NCI-H460 (cell line): ENCODE data around the gene CCDC182. TPM values are rescaled to one million over a fixed set of nuclear protein-coding genes. Genes with fewer than 3 reads are reported as not detected.

Experiments
- DNase-seq: peaks from one replicate; pipeline ENCODE4 v3.0.0-alpha.2; 2016; ENCODE audit warnings: low read depth; ENCODE audit errors: extremely low read depth
- total RNA-seq: library from RNA; depleted of rRNA; stranded (reverse); fragments of >200 nt; shearing (Covaris generic); gene quantifications from 2 replicates; pipeline ENCODE4 v1.2.3, GENCODE V29; 2014

Gene CCDC182
- total RNA-seq, 1 experiment from 2014 or later: not detected

- DNase-seq: no peak
Measured at GRCh38 chr17:57730026-57730701, 14.9 kb downstream of the CCDC182 start.

DNA sequence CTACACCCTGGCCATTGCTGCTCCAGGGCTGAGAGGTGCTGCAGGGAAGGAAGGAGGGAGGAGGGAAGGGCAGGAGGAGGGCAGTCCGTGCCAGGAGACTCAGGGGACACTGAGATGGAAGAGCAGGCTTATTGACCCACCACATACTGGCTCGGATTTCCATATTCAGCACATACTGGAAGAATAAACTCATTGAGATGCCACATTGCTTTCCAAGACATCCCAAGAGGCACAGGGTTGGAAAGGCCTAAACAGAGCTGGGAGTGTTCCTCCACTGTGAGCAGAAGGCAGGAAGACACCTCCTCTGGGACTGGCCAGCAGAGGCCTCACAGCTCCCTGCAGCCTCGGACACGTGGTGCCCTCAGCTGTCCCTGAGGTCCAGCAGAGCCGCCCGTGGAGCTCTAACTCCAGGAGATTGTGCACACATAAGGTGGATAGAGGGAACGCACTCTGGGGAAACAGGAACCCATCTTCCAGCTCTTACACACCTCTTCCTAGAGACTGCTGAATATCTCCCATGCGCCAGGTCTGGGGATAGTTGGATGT lies 17.4 kb downstream of the CCDC182 start:
- no peak for DNase-seq

DNA sequence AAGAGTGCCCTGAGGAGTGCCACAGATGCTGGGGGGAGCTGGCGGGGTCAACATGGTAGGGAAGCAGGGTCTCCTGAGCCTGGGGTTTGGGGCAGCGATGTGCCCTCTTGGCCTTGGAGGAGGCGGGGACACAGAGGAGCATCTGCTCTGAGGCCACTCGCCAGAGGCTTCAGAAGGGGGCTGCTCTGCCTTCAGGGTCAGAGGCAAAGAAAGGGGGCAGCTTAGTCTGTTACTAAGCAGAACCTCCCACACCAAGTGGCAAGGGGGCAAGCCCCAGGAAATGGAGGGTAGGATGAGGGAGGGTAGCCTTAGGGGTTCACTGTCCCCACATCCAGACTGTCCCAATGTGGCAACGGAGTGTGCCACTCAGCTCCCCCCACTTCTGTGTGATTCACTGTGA lies 18.3 kb downstream of the CCDC182 start:
- DNase-seq: no peak

DNA sequence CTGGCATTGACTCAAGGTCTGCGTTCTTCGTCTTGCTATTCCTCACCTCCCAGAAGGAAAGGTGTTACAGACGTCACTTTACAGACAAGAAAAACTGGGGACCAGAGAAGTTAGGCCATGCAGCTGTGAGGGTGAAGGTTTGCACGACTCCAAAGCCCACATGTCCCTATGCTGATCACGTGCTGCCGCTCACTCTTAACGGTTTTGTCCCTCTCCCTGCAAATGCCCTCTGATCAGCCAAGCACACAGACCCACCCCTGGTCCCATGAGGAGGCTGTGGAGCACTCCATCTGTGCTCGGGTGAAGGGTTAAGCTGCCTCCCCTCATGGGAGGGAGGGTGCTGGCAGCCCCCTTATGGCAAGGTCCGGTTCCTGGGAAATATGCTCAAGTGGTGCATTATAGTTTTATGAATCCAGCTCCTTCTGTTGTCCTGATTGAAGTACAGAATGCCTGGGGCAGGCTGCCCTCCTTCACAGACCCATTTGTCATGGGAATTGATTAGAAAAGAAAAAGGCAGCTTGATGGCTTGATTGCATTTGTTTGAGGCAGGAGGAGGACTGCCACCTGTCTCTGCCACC lies 18.8 kb downstream of the CCDC182 start:
- no peak for DNase-seq

DNA sequence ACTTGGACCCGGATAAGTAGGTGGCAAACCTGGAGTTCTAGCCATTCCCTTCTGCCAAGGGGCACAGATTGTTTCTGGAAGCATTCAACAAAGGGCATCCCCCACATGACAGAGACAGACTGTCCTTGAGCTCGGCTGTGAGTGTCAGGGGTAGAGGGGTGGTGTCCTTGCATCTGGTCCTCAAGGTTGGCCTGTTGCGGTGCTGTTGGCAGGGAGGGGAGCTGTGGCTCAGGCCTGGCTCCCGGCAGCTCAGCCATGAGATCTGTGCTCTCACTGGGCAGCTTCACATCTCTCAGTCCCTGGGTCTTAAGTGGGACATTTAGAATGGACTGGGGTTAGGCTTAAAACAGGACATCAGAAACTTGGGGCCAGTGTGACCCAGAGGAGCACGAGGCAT lies 20.4 kb downstream of the CCDC182 start:
- no peak for DNase-seq

DNA sequence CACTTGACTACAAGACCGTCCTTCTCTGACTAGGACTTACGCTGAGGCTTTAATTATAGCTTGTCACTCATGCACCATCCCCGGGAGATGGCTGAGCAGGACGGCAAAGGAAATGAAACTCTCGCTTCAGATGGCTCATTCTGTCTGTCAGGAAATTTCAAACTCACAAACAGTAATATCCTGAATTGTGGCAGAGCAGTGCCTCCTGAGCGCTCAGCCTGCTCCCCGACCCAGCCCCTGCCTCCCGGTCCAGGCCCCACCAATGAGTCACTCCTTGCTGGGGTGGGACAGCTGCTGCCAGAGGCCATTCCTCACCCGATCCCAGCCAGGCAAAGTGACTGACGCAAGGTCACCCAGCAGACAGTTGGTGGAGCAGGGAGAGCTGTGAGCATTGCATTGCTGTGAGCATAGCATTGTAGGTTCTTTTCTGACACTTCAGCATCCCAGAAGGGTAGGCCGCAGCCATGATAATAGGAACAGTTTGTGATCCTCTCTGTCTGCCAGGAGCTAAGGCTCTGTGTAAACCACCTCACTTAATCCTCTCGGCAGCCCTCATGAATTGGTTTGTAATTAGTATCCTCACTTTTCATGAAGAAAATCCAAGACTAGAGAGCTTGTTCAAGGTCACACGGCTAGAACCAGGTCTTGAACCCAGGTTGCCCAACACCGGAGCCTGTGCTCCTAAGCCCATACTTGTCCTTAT lies 20.9 kb downstream of the CCDC182 start:
- DNase-seq: no peak

DNA sequence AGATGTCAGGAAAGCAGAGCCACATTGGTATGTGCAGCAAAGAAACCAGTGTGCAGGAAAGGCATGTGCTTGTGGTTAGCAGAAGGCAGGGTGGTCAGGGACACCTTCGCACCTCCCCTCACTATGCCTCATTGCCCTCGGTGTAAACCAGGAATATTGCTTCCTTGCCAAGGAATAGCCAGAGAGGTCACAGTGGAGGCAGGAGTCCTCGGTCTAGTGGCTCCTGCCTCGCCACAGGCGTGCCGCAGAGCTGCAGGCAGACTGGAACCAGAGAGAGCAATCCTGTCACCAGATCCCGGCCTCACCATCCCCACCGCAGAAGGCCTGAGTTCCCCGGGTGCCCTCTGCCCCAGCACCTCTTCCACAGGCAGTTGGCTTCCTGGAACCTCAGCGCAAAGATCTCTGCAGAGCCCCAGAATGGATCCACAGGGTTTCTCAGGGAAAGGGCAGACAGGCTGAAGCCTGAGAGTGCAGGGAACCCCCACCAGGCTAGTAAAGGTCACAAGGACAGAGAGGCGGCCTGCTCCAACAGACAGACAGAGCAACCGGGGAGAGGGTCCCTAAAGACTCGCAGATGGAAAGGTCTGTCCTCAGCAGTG lies 21.6 kb downstream of the CCDC182 start:
- DNase-seq: no peak

- no peak for DNase-seq
Measured at GRCh38 chr17:57722704-57723043, 22.4 kb downstream of the CCDC182 start.

DNA sequence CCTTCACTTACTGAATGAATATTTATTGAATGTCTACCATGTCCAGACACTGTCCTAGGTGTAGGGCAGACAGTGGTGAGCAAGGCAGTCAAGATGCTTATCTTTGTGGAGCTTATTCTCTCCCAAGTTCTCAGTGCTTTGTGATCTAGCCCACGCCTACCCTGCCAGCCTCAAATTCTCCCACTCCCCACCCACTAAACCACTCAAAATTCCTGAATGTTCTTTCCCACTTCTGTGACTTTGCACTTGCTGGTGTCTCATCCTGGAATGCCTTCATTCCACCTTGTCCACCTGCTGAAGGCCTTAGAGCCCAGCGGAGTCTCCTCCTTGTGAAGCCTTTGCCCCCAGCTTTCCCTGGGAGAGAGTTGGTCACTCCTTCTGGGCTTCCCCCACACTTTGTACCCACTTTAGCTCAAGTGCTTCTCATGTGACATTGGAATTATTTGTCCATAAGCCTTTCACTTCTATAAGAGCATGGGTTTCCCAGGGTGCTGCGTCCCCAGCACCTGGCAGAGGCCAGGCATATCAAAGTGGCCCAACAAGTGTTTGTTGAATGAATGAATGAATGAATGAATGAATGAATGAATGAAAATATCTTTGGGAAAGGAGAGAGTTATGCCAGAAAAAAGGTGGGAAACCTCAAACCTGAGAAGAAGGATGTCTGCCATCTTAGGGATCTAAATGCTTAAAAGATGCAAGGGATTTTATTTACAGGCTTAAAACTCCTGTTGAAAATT lies 23.0 kb downstream of the CCDC182 start:
- DNase-seq: no peak

- no peak for DNase-seq
Measured at GRCh38 chr17:57720386-57721035, 24.6 kb downstream of the CCDC182 start.

GRCh38 chr17:57718878-57719277 lies 26.2 kb downstream of the CCDC182 start:
- DNase-seq: no peak

DNA sequence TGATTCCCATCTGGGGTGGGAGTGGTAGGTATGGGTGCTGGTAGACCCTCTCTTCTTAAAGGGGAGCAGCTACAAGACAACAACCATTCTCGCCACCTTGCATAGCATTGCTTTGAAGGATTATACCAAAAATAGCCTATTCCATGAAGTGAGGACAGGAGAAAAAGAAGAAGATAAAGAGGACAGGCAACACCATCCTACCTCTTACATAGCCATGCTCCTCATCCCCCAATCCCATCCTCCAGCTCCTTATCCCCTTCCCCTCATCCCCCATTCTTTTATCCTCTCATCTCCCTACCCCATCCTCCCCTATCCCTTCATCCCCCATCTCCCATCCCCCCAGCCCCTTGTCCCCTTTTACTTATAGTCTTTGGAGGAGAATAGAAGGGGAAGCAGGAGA lies 29.1 kb downstream of the CCDC182 start:
- no peak for DNase-seq

GRCh38 chr17:57714665-57715180 lies 30.4 kb downstream of the CCDC182 start:
- DNase-seq: no peak

GRCh38 chr17:57713140-57713539 lies 32.0 kb downstream of the CCDC182 start:
- no peak for DNase-seq

GRCh38 chr17:57708410-57708809 lies 36.7 kb downstream of the CCDC182 start:
- DNase-seq: no peak

- no peak for DNase-seq
Measured at GRCh38 chr17:57707892-57708291, 37.2 kb downstream of the CCDC182 start.

GRCh38 chr17:57706761-57707160 lies 38.3 kb downstream of the CCDC182 start:
- no peak for DNase-seq

GRCh38 chr17:57705921-57706695 lies 39.0 kb downstream of the CCDC182 start:
- DNase-seq: no peak

GRCh38 chr17:57704448-57704847 lies 40.7 kb downstream of the CCDC182 start:
- DNase-seq: no peak
